Caco-2 (cell line): ENCODE results near the gene ADARB2. TPM values are rescaled to one million over a fixed set of nuclear protein-coding genes. Genes with fewer than 3 reads are reported as not detected.

Source experiments
- BruUV-seq: library from RNA; stranded (reverse); fragments of 400-500 nt; replicated peaks from 2 replicates; lab custom pipeline; 2021; lab: Mats Ljungman, UMichigan
- CTCF ChIA-PET: fragments of 300-600 bp; sonication (Branson Sonifier 250); formaldehyde crosslinking; loops from one replicate; lab custom pipeline; 2022; ENCODE audit warnings: antibody characterized with exemption; lab: Charles Lee
- POLR2A ChIA-PET: fragments of 300-600 bp; sonication (Branson Sonifier 250); formaldehyde crosslinking; loops from one replicate; lab custom pipeline; 2022; ENCODE audit warnings: antibody characterized with exemption; lab: Charles Lee
- DNase-seq, 2 experiments: peaks; one replicate each; pipeline versions ENCODE4 v3.0.0 to v3.0.0-alpha.2; 2020 to 2022
- H3K27me3 ChIP-seq: replicated peaks from 2 replicates; pipeline ENCODE4 v1.6.0; 2011; ENCODE audit warnings: low read length; ENCODE audit not compliant: control insufficient read depth, insufficient read depth
- H3K36me3 ChIP-seq: 2 replicates; pipeline ENCODE4 v1.5.1; 2011; ENCODE audit warnings: low read length; ENCODE audit not compliant: control insufficient read depth, insufficient read depth
- H3K4me1 ChIP-seq: fragments of 250-450 bp; sonication (Bioruptor Pico); 2 replicates; pipeline ENCODE4 v1.5.1; 2020; ENCODE audit warnings: mild to moderate bottlenecking
- H3K4me3 ChIP-seq: 2 replicates; pipeline ENCODE4 v1.5.1; 2011; ENCODE audit warnings: low read depth, mild to moderate bottlenecking, control low read depth, low read length
- H3K9me3 ChIP-seq: fragments of 250-450 bp; sonication (Bioruptor Pico); 2 replicates; pipeline ENCODE4 v1.5.1; 2020; ENCODE audit warnings: mild to moderate bottlenecking, moderate library complexity
- H3K27ac Mint-ChIP-seq: one replicate; pipeline ENCODE4 v1.8.0; 2022; ENCODE audit warnings: mixed read lengths; ENCODE audit not compliant: unreplicated experiment
- H3K27me3 Mint-ChIP-seq: one replicate; pipeline ENCODE4 v1.8.0; 2022; ENCODE audit warnings: mixed read lengths; ENCODE audit not compliant: insufficient read depth, unreplicated experiment
- H3K36me3 Mint-ChIP-seq: one replicate; pipeline ENCODE4 v1.8.0; 2022; ENCODE audit warnings: mild to moderate bottlenecking, mixed read lengths; ENCODE audit not compliant: insufficient read depth, unreplicated experiment
- H3K4me1 Mint-ChIP-seq: one replicate; pipeline ENCODE4 v1.8.0; 2022; ENCODE audit warnings: low read depth, mixed read lengths; ENCODE audit not compliant: unreplicated experiment
- H3K4me3 Mint-ChIP-seq: one replicate; pipeline ENCODE4 v1.8.0; 2022; ENCODE audit warnings: mild to moderate bottlenecking, moderate library complexity, mixed read lengths; ENCODE audit not compliant: unreplicated experiment
- H3K9me3 Mint-ChIP-seq: one replicate; pipeline ENCODE4 v1.8.0; 2022; ENCODE audit warnings: mixed read lengths; ENCODE audit not compliant: unreplicated experiment
- CTCF ChIP-seq, 2 experiments: fragments of 200-600 bp in 1 of 2; IDR thresholded peaks; 1 replicate in 1 of 2; 2 replicates in 1 of 2; pipeline versions ENCODE4 v1.5.1 to v1.8.0; 2011 to 2022; ENCODE audit warnings: antibody characterized with exemption in 1 of 2, control low read depth in 1 of 2, inconsistent platforms in 1 of 2, low read depth in 1 of 2, low read length in 1 of 2, mild to moderate bottlenecking in 1 of 2, moderate library complexity in 1 of 2; ENCODE audit not compliant: insufficient read depth in 1 of 2, severe bottlenecking in 1 of 2, unreplicated experiment in 1 of 2
- intact Hi-C: fragments of 100-400 bp; cut with micrococcal nuclease; formaldehyde crosslinking; loops from one replicate; pipeline ENCODE4 v1.10.0; 2022; ENCODE audit not compliant: unreplicated experiment
- total RNA-seq: library from RNA; stranded (reverse); gene quantifications from 2 replicates; pipeline ENCODE4 v1.2.3, GENCODE V29; 2022

ADARB2 gene
- total RNA-seq, 1 experiment from 2014 or later = 0.27 TPM

DNA sequence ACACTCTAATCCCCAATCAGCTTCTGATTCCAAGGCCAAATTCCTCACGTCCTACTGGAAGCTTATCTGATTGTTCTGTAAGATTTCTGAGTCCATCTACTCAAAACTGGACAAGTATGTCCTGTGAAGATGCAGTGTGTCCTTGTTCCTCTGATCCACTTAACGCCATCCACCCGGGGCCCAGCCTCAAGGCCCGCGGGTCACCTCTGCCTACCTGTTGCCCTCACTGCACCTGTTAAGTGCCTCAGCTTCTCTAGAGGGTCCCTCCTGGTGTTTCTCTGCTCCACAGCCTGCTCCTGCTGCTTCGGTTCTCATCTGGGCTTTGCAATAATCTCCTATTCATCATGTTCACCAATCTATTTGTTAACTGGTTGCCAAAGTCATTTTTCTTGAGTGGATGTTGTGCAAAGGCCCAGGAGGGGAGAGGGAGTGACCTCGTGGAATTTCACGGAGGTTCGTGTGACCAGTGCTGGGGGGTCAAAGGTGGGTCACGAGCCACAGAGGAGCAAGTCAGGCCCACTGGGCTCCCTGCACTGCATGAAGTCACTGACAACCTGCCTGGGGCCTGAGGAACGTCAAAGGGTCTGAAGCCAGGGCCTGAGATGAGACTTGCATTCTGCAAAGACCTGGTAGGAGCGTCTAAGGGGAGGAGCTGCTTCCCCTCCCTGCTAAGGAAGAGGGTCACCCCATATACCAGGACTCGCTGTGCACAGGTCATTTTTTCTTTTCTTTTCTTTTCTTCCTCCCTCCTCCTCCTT lies 343.0 kb downstream of the ADARB2 start:
- no peak overlapping the region for H3K4me3 ChIP-seq
- H3K27ac Mint-ChIP-seq = no peak overlapping the region
- H3K9me3 Mint-ChIP-seq = no peaks in the 10 kb centered on the region
- no peak for DNase-seq
- no peak for TF ChIP-seq CTCF (IDR thresholded peaks at IDR 0.05; ENCODE audit: insufficient read depth in 1 of 2, low read depth in 1 of 2, low read length in 1 of 2, severe bottlenecking in 1 of 2, unreplicated experiment in 1 of 2)
- H3K36me3 ChIP-seq = no peaks in the 10 kb centered on the region
- H3K27me3 Mint-ChIP-seq = no peaks in the 10 kb centered on the region
- H3K4me1 Mint-ChIP-seq = peaks cover 7% of the 10 kb centered on the region
- H3K4me1 ChIP-seq = peaks cover 8% of the 10 kb centered on the region; the same call in 1 of the 2 replicates
- BruUV-seq = no TSS peak
- H3K36me3 Mint-ChIP-seq = no peaks in the 10 kb centered on the region
- H3K4me3 Mint-ChIP-seq = no peak overlapping the region
- no peaks in the 10 kb centered on the region for H3K27me3 ChIP-seq
- ChIA-PET CTCF (interaction anchor here (0.6 kb wide), 2 partner anchors 9 to 357 kb away, joined by 3 read pairs; no protein-coding TSS in a partner anchor), POLR2A (no interaction called here)
- intact Hi-C loops = no loop called here
- H3K9me3 ChIP-seq = no peaks in the 10 kb centered on the region

GRCh38 chr10:1393481-1393880 lies 343.8 kb downstream of the ADARB2 start:
- Histone ChIP-seq H3K27me3 (no peaks in the 10 kb centered on the region), H3K9me3 (no peaks in the 10 kb centered on the region), H3K4me3 (no peak overlapping the region), H3K36me3 (no peaks in the 10 kb centered on the region), H3K4me1 (peaks cover 8% of the 10 kb centered on the region; the same call in 1 of the 2 replicates)
- no TSS peak for BruUV-seq
- intact Hi-C loops = no loop called here
- peaks cover 7% of the 10 kb centered on the region for H3K4me1 Mint-ChIP-seq
- no peak for DNase-seq
- no peaks in the 10 kb centered on the region for H3K9me3 Mint-ChIP-seq
- TF ChIP-seq CTCF (IDR thresholded peaks at IDR 0.05; ENCODE audit: insufficient read depth in 1 of 2, low read depth in 1 of 2, low read length in 1 of 2, severe bottlenecking in 1 of 2, unreplicated experiment in 1 of 2) = no peak
- ChIA-PET POLR2A (no interaction called here), CTCF (interaction anchor here (0.6 kb wide), 1 partner anchor 356 kb away, joined by 3 read pairs; no protein-coding TSS in a partner anchor)
- no peak overlapping the region for H3K27ac Mint-ChIP-seq
- H3K4me3 Mint-ChIP-seq = no peak overlapping the region
- no peaks in the 10 kb centered on the region for H3K36me3 Mint-ChIP-seq
- H3K27me3 Mint-ChIP-seq = peaks cover 3% of the 10 kb centered on the region

DNA sequence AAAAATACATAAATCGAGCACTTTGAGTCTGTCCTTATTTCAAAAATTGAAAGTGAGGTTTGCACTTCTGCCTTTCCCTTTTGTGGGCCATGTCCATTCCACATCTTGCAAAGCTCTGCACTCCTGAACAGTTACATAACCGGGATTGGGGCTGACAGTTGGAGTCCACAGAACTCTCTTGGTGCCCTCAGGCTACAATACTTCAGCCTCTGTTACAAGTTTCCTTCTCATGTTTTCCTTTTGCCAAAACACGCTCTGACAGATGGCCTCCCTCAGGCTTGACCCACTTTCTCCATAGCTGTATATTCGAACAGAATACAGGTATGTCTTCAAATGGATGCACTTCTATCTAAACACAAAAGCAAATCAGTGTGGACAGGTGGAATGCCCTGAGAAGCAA lies 345.2 kb downstream of the ADARB2 start:
- peaks cover 7% of the 10 kb centered on the region for H3K4me1 Mint-ChIP-seq
- H3K27ac Mint-ChIP-seq = no peak overlapping the region
- no peaks in the 10 kb centered on the region for H3K36me3 Mint-ChIP-seq
- no peaks in the 10 kb centered on the region for H3K9me3 ChIP-seq
- no peaks in the 10 kb centered on the region for H3K36me3 ChIP-seq
- TF ChIP-seq CTCF (IDR thresholded peaks at IDR 0.05; ENCODE audit: insufficient read depth in 1 of 2, low read depth in 1 of 2, low read length in 1 of 2, severe bottlenecking in 1 of 2, unreplicated experiment in 1 of 2) = no peak
- no TSS peak for BruUV-seq
- H3K27me3 Mint-ChIP-seq = peaks cover 3% of the 10 kb centered on the region
- H3K9me3 Mint-ChIP-seq = no peaks in the 10 kb centered on the region
- intact Hi-C loops = no loop called here
- ChIA-PET POLR2A (no interaction called here), CTCF (no interaction called here)
- no peak overlapping the region for H3K4me3 Mint-ChIP-seq
- H3K4me3 ChIP-seq = no peak overlapping the region
- no peaks in the 10 kb centered on the region for H3K27me3 ChIP-seq
- peaks cover 8% of the 10 kb centered on the region; the same call in 1 of the 2 replicates for H3K4me1 ChIP-seq
- no peak for DNase-seq
